Activated CD4-positive, alpha-beta T cell treated with anti-CD3 and anti-CD28 coated beads for 1 hour (primary cell): Measurements from ENCODE around the gene GABRA4.

Experiments used
- DNase-seq: peaks from one replicate; pipeline ENCODE4 v3.0.0-alpha.2; 2020

The GABRA4 gene

GRCh38 chr4:46993075-46994006 is at the start of gene GABRA4:
Gene GABRA4 (minus strand): TSS chr4:46993581. CDS start chr4:46993424, 157 bp downstream.
- DNase-seq = no peak

GRCh38 chr4:47040828-47041227 is 47.4 kb upstream of the GABRA4 start:
- DNase-seq = no peak

- no peak for DNase-seq
Observed at GRCh38 chr4:47038263-47038662, 44.9 kb upstream of the GABRA4 start.

- no peak for DNase-seq
Observed at GRCh38 chr4:47032405-47033106, 39.2 kb upstream of the GABRA4 start.

- no peak for DNase-seq
Observed at GRCh38 chr4:47031751-47032404, 38.5 kb upstream of the GABRA4 start.

- DNase-seq = no peak
Observed at GRCh38 chr4:47031011-47031678, 37.8 kb upstream of the GABRA4 start, which contains the start of gene GABRB1. Gene GABRB1 (plus strand): TSS chr4:47031567.

GRCh38 chr4:47017494-47017893 is 24.1 kb upstream of the GABRA4 start:
- no peak for DNase-seq

GRCh38 chr4:47017081-47017480 is 23.7 kb upstream of the GABRA4 start:
- DNase-seq = no peak

GRCh38 chr4:47013373-47013772 is 20.0 kb upstream of the GABRA4 start:
- DNase-seq = no peak

GRCh38 chr4:47012676-47013075 is 19.3 kb upstream of the GABRA4 start:
- DNase-seq = no peak

- DNase-seq = no peak
Observed at GRCh38 chr4:47010912-47011446, 17.6 kb upstream of the GABRA4 start.

GRCh38 chr4:47010347-47010911 is 17.0 kb upstream of the GABRA4 start:
- no peak for DNase-seq

GRCh38 chr4:47002580-47002979 is 9.2 kb upstream of the GABRA4 start:
- no peak for DNase-seq

- DNase-seq = no peak
Observed at GRCh38 chr4:47000406-47000805, 7.0 kb upstream of the GABRA4 start.

GRCh38 chr4:46999566-46999965 is 6.2 kb upstream of the GABRA4 start:
- DNase-seq = no peak

- DNase-seq = no peak
Observed at GRCh38 chr4:46994007-46994405, 625 bp upstream of the GABRA4 start.

- DNase-seq = no peak
Observed at GRCh38 chr4:46992338-46992737, 1.0 kb downstream of the GABRA4 start.

GRCh38 chr4:46986922-46987638 is 6.3 kb downstream of the GABRA4 start:
- DNase-seq = no peak

- no peak for DNase-seq
Observed at GRCh38 chr4:46984781-46985180, 8.6 kb downstream of the GABRA4 start.

- DNase-seq = no peak
Observed at GRCh38 chr4:46980851-46981250, 12.5 kb downstream of the GABRA4 start.

GRCh38 chr4:46979726-46980125 is 13.7 kb downstream of the GABRA4 start:
- no peak for DNase-seq

GRCh38 chr4:46979283-46979682 is 14.1 kb downstream of the GABRA4 start:
- no peak for DNase-seq
